Activated naive CD8-positive, alpha-beta T cell (primary cell): ENCODE measurements around the gene AVPR2.

Source experiments
- H3K27ac Mint-ChIP-seq: one replicate; pipeline ENCODE4 v1.8.0; 2021; ENCODE audit warnings: mixed read lengths
- H3K27me3 Mint-ChIP-seq: one replicate; pipeline ENCODE4 v1.8.0; 2021; ENCODE audit warnings: mixed read lengths
- H3K36me3 Mint-ChIP-seq: one replicate; pipeline ENCODE4 v1.8.0; 2021; ENCODE audit warnings: mixed read lengths
- H3K4me1 Mint-ChIP-seq: one replicate; pipeline ENCODE4 v1.8.0; 2021; ENCODE audit warnings: low read depth, mixed read lengths
- H3K4me3 Mint-ChIP-seq: one replicate; pipeline ENCODE4 v1.8.0; 2021; ENCODE audit warnings: mild to moderate bottlenecking, mixed read lengths
- H3K9me3 Mint-ChIP-seq: one replicate; pipeline ENCODE4 v1.8.0; 2021; ENCODE audit warnings: low read depth, mixed read lengths

AVPR2 gene

DNA sequence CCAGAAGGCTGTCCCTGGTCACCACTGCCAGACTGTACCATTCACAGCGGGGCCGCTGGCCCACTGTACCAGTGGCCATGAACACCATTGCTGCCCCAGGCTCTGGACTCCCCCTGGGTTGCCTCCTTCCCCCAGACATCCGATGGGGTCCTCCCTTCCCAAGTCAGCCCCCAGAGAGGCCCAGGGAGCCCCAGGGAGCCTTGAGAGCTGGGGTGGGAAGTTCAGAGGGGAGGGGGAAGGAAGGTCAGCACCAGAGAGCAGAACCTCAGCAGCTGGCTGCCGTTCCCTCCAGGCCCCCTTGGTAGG, 22.0 kb downstream of the AVPR2 start:
- peaks cover 27% of the 10 kb centered on the region for H3K4me1 Mint-ChIP-seq
- no peaks in the 10 kb centered on the region for H3K9me3 Mint-ChIP-seq
- peak overlapping the region; percentile 91 for H3K4me3 Mint-ChIP-seq
- H3K27me3 Mint-ChIP-seq, result no peaks in the 10 kb centered on the region
- peak overlapping the region; percentile 91 for H3K27ac Mint-ChIP-seq
- peaks cover 2% of the 10 kb centered on the region for H3K36me3 Mint-ChIP-seq

DNA sequence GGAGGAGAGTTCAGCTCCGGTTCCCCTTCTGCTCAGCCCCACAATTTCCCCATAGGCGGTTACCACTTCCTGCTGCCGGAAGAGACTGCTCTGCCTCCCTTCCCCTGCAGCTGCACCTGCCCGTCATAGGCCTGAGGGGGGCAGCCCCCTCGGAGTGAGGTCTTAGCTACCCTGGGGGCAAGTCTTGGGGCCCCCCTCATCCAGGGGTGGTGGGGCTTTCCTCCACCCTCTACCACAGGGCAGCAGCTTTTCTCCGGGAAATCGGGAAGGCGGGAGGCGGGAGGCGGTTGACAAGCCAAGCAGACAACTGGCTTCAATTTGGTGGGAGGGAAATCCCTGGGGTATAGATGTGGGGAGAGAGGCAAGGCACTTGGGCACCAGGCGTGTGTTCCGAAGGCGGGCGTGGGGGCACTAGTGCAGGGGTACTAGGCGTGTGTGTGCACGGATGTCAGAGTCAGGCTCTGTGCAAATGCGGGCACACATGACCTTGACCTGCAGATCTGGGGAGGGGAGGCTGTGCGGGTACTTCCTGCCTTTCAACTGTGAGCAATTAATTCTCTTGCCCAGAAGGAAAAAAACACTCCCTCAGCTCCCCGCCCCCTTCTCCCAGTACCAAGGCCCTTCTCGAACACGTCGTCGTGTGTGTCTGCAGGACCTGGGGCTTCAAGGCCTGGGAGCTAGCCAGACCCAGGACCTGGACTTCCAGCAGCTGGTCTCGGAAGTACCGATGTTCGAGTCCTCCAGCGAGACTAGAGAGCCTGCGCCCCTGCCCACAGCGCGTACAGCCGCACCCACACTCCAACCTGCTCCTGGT, 22.6 kb downstream of the AVPR2 start:
- Mint-ChIP-seq H3K9me3 (no peaks in the 10 kb centered on the region), H3K4me3 (peak overlapping the region; percentile 91), H3K27me3 (no peaks in the 10 kb centered on the region), H3K36me3 (peaks cover 2% of the 10 kb centered on the region), H3K27ac (peak overlapping the region; percentile 91), H3K4me1 (peaks cover 28% of the 10 kb centered on the region)

DNA sequence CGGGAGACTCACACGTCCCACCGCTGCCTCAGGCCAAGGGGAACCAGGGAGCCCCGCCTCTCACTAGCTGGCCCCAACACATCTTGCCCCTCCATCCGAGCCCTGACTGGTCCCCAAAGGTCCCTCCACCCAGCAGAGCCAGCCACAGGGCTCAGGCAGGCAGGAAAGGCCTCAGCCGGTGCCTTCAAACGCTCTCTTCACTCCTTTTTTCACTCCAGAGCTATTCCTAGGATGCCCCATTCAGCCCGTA, 23.1 kb downstream of the AVPR2 start:
- H3K4me3 Mint-ChIP-seq, result peak overlapping the region; percentile 91
- peaks cover 2% of the 10 kb centered on the region for H3K36me3 Mint-ChIP-seq
- peaks cover 24% of the 10 kb centered on the region for H3K4me1 Mint-ChIP-seq
- no peaks in the 10 kb centered on the region for H3K9me3 Mint-ChIP-seq
- peak overlapping the region; percentile 91 for H3K27ac Mint-ChIP-seq
- H3K27me3 Mint-ChIP-seq, result no peaks in the 10 kb centered on the region

DNA sequence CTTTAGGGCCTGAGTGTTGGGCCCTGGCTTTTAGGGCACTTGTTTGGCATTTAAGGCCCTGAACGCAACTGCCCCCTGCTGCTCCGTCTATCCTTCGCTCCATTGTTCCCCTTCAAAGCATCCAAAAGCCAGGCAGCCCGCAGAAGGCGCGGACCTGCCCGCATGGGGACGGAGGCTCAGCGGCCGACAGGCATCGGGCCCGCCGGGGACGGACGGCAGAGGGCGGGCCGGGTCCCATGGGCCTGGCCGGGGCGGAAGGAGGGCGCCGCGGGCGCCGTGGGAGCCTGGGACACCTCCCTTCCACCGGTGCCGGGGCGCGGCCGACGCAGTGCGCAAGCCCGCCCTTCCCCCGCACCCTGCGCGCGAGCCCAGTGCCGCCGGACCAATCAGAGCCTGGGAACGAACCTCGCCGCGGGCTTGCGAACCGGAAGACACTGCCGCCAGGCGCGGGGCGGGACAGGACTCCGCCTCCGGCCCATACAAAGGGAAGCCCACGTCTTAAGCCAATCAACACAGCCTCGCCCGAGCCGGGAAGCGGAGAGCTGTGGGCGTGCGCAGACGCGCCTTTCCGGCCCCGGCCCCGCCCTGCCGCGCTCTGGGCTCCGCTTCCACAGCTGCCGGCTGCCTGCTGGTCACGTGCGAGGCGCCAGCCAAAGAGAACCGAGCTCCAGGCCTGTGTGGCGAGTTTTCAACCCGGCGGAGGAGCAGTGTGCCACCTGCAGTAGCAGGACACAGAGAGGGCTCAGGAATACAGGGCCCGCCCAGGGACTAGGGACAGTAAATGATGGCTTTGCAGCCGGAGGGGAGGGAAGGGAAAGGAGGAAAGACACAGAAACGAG, 23.7 kb downstream of the AVPR2 start:
- peak overlapping the region; percentile 92 for H3K4me3 Mint-ChIP-seq

DNA sequence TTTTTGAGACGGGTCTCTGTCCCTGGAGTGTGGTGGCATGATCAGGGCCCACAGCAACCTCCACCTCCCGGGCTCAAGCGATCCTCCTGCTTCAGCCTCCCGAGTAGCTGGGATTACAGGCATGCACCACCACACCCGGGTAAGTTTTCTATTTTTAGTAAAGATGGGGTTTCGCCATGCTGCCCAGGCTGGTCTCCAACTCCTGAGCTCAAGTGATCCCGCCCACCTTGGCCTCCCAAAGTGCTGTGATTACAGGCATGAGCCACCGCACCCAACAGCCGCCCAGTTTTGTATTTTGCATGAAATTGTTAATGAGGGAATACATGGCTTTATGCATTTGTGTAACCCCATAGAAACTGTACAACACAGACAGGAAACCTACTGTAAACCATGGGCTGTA, 24.4 kb downstream of the AVPR2 start:
- H3K27ac Mint-ChIP-seq, result peak overlapping the region; percentile 66

More for the DNA sequence above, 23.7 kb downstream of the AVPR2 start:
- no peaks in the 10 kb centered on the region for H3K27me3 Mint-ChIP-seq
- peaks cover 25% of the 10 kb centered on the region for H3K4me1 Mint-ChIP-seq
- peak overlapping the region; percentile 95 for H3K27ac Mint-ChIP-seq
- H3K9me3 Mint-ChIP-seq, result no peaks in the 10 kb centered on the region
- peaks cover 2% of the 10 kb centered on the region for H3K36me3 Mint-ChIP-seq

DNA sequence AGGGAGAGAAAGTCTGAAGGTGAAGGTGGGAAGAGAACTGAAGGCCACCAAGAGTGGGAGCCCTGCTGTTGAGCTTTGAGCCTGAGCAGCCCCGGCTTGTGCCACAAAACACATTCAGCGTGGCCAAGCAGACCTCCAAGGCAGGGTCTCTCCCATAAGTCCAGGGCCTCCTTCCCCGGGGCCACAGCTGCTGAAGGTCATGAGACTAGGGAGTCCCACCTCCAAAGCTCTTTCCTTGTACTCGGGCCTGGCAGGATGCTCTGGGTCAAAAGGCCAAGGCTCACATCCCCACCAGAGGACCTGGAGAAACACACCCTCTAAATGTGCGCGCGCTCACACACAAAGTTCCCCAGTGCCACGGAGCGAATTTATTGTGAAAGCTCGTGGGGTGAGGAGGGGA, 25.1 kb downstream of the AVPR2 start:
- Mint-ChIP-seq H3K27ac (no peak overlapping the region), H3K4me3 (peak overlapping the region; percentile 92), H3K9me3 (no peaks in the 10 kb centered on the region), H3K36me3 (peaks cover 2% of the 10 kb centered on the region), H3K4me1 (peaks cover 21% of the 10 kb centered on the region), H3K27me3 (no peaks in the 10 kb centered on the region)

More for the DNA sequence above, 24.4 kb downstream of the AVPR2 start:
- no peaks in the 10 kb centered on the region for H3K9me3 Mint-ChIP-seq
- peaks cover 2% of the 10 kb centered on the region for H3K36me3 Mint-ChIP-seq
- peak overlapping the region; percentile 92 for H3K4me3 Mint-ChIP-seq
- H3K4me1 Mint-ChIP-seq, result peaks cover 22% of the 10 kb centered on the region
- H3K27me3 Mint-ChIP-seq, result no peaks in the 10 kb centered on the region

DNA sequence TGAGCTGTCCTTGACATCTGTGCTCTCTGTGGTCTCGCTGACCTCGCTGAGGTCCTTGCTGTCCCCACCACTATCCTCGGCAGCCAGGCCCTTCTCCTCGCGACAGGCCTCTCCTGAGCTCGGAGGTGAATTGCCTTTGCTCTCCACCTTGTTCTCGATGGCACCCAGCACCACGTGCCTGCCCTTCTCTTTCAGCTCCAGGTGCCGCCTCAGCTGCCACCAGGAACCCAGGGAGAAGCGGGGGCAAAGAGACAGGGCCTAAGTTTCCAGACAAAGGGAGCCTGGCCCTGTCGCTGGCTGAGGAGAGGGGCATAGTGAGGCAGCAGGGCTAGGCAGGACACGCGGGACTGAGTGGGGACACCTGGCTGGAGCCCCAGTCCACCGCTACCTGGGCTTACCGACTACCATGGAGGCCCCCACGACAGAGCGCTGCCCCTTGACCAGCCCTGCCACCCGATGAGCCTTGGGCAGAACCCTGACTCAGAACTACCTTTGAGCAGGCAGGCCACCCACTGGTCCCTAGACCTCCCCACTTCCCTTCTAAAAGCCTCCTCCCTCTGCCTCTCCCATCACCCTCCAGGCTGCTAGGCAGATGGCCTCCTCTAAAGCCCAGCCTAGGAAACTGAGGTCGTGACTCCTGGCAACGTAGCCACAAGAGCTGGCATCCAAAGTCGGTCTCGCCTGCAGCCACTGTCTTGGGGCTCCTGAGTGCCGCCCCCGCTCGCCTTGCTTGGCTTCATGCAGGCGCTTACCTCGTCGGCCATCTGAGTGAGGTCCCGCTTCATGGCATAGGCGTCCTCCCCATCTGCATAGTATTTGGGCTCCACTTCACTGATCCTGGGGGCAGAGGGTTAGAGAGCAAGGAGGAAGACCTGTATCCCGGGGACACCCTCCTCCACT, 25.8 kb downstream of the AVPR2 start:
- peak overlapping the region; percentile 20 for H3K4me3 Mint-ChIP-seq
- H3K27me3 Mint-ChIP-seq, result no peaks in the 10 kb centered on the region
- H3K27ac Mint-ChIP-seq, result no peak overlapping the region
- H3K36me3 Mint-ChIP-seq, result peaks cover 2% of the 10 kb centered on the region
- peaks cover 21% of the 10 kb centered on the region for H3K4me1 Mint-ChIP-seq
- no peaks in the 10 kb centered on the region for H3K9me3 Mint-ChIP-seq

DNA sequence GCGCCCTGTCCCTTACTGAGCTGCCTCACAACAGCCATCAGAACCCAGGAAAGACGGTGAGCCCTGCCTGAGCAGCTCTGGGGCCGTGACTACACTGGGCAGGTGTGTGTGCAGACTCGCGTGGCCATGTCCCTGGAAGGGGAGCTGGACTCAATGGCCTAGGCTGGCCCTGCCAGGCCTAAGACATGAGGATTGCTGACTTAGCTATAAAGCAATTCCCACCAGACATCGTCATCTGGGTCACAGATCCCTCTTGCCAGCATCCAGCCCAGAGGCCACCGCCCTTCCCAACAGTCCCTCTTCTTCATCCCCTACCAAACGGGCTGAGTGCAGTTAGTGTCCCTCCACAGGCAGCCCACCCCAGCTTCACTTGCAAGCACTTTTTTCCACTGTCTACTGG, 26.7 kb downstream of the AVPR2 start:
- Mint-ChIP-seq H3K4me3 (peak overlapping the region; percentile 42), H3K27ac (peak overlapping the region; percentile 50), H3K36me3 (peaks cover 2% of the 10 kb centered on the region), H3K9me3 (no peaks in the 10 kb centered on the region), H3K27me3 (no peaks in the 10 kb centered on the region), H3K4me1 (peaks cover 26% of the 10 kb centered on the region)

DNA sequence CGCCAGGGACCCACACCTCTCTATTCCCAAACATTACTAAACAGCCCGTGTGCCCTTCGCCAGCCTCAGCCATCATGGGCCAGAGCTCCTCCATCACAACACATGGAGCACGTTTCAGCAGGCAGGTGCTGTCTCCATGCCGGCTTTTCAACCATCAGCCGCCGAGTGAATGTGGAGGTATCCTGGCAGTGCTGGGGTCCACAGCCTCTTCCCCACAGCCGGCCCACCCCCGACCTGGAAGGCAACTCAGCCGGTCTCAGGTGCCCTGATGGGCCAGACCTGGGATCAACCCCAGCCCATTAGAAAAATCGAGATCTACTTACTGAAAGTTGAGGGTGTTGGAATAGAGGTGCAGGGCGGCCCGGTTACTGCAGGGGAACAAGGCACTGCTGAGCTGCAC, 27.3 kb downstream of the AVPR2 start:
- H3K4me3 Mint-ChIP-seq, result peak overlapping the region; percentile 42
- H3K27ac Mint-ChIP-seq, result peak overlapping the region; percentile 50
- no peaks in the 10 kb centered on the region for H3K9me3 Mint-ChIP-seq
- peaks cover 2% of the 10 kb centered on the region for H3K36me3 Mint-ChIP-seq
- H3K27me3 Mint-ChIP-seq, result no peaks in the 10 kb centered on the region
- H3K4me1 Mint-ChIP-seq, result peaks cover 28% of the 10 kb centered on the region

DNA sequence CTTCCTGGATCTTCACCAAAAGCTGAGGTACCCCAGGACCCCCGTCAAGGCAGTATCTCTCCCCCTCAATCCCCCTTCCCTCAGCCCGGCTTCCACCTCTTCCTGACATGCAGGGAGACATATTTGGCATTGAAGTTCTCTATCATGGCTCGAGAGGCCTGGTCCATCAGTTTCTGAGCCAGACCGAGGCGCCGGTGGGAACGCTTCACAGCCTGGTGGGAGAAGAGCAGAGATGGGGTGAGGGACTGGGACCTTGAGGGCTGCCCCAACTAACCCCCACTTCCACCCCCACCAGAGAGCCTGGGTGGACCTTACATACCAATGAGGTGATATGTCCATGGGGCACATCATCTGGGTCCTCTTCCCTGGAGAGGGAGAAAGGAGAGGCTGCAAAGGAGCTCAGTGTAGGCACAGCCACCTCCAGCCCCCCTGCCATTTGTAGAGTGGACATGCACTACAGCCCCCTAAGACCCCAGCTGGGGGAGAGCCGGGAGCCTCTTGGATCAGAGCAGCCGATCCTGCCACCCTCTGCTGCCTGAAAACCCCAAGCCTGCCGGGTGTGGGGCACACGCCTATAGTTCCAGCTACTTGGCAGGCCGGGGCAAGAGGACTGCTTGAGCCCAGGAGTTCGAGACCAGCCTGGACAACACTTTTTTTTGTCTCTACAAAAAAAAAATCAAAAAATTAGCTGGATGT, 27.9 kb downstream of the AVPR2 start:
- no peaks in the 10 kb centered on the region for H3K9me3 Mint-ChIP-seq
- H3K4me3 Mint-ChIP-seq, result peak overlapping the region; percentile 73
- H3K36me3 Mint-ChIP-seq, result peaks cover 2% of the 10 kb centered on the region
- no peak overlapping the region for H3K27ac Mint-ChIP-seq
- H3K4me1 Mint-ChIP-seq, result peaks cover 27% of the 10 kb centered on the region
- no peaks in the 10 kb centered on the region for H3K27me3 Mint-ChIP-seq

DNA sequence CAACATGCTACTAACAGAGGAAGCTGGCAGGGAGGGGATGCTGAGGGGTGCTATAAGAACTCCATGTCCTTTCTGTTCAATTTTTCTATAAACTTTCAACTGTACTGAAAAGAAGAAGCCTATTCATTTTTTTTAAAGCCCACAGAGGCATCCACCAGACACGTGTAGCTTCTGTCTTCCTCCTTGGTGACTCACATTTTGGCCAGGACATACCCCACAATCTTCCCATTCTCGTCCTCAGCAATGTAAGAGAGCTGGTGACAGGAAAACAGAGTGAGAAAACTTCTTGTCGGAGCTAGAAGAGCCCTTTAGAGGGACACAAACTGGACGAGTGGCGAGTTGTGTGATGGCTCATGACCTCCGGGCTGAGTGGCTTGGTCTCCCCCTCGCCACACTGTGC, 29.3 kb downstream of the AVPR2 start:
- Mint-ChIP-seq H3K4me3 (peak overlapping the region; percentile 89), H3K9me3 (no peaks in the 10 kb centered on the region), H3K27ac (peak overlapping the region; percentile 59), H3K27me3 (no peaks in the 10 kb centered on the region), H3K36me3 (no peaks in the 10 kb centered on the region), H3K4me1 (peaks cover 31% of the 10 kb centered on the region)

DNA sequence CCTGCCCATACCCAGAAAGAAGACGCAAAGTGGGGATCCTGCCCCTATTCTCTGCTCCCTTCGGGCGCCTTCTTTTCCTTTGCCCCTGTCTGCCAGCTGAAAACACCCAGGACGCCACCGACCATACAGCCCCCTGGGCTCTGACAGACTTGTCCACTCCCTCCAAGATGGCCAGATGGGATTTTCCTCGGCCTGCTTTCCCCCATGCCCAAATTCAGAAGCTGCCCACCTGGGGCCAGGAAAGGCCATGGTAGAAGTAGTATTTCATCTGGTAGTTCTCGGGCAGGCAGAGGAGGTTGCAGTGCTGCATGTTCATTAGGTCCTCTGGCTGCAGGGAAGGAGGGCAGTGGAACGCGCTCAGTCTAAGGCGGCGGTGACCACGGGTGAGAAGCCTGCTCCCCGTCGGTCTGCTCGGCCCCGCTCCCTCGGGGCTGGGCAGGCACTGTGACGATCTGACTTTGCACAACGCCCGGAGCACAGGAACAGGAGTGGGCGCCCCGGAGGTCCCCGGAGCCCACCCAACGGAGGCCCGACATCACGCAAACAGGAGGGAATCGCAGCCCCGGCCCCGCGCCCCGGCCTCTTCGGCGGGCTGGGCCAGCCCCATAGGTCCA, 29.8 kb downstream of the AVPR2 start:
- Mint-ChIP-seq H3K27me3 (no peaks in the 10 kb centered on the region), H3K36me3 (no peaks in the 10 kb centered on the region)

DNA sequence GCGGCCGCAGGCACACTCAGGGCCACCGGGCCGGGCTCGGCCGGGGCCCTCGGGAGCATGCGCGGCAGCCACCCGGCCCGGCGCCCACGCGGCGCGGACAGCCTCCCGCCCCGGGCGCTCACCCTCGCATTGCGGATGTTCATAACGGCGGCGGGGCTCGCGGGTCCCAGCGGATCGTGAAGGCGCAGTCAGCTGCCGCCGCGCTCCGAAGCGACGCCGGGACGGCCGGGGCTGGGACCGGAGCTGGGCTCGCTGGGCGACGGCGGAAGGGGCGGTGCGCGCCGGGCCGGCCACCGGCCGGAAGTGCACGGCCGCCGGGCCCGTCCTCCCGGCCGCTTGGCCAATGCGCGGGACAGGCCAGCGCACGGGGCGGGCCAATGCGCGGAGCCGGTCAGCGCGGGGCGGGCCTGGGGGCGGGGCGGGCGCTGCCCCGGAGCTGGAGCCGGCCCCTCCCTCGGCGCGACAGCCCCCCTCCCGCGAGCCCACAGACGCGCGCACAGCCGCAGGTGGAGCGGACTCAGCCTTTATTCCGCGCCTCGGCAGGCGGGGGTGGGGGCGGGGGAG, 30.4 kb downstream of the AVPR2 start, which contains the start of gene NAA10:
Gene NAA10 (minus strand): TSS at position 276 of the 564 bp plus-strand sequence. CDS start 133 bp downstream, at position 143.
- Mint-ChIP-seq H3K4me1 (peaks cover 26% of the 10 kb centered on the region), H3K27me3 (no peaks in the 10 kb centered on the region), H3K27ac (peak within 1 kb of the TSS; percentile 68), H3K4me3 (peak within 1 kb of the TSS; percentile 89), H3K36me3 (no peaks in the 10 kb centered on the region), H3K9me3 (no peaks in the 10 kb centered on the region)

More for the DNA sequence above, 29.8 kb downstream of the AVPR2 start:
- Mint-ChIP-seq H3K4me3 (peak overlapping the region; percentile 89), H3K4me1 (peaks cover 28% of the 10 kb centered on the region), H3K9me3 (no peaks in the 10 kb centered on the region), H3K27ac (peak overlapping the region; percentile 68)
